Adipocyte (in vitro differentiated cells): ENCODE results near the gene NUP88.
A peak's percentile ranks its signal among the peaks of the same experiment; 100 is the strongest.

Source experiments
- DNase-seq: peaks from one replicate; pipeline ENCODE4 v3.0.0-alpha.2; 2015; ENCODE audit warnings: low read depth
- H3K27me3 ChIP-seq: replicated peaks from 2 replicates; pipeline ENCODE4 v1.7.0; 2013; ENCODE audit warnings: mild to moderate bottlenecking, low read length, moderate library complexity; ENCODE audit not compliant: control insufficient read depth, insufficient read depth
- H3K36me3 ChIP-seq: 2 replicates; pipeline ENCODE4 v1.7.0; 2013; ENCODE audit warnings: low read length, mild to moderate bottlenecking, moderate library complexity; ENCODE audit not compliant: control insufficient read depth, insufficient read depth, severe bottlenecking
- H3K4me1 ChIP-seq: 2 replicates; pipeline ENCODE4 v1.7.0; 2013; ENCODE audit warnings: mild to moderate bottlenecking, low read length, moderate library complexity; ENCODE audit not compliant: control insufficient read depth, insufficient read depth
- H3K4me3 ChIP-seq: 2 replicates; pipeline ENCODE4 v1.7.0; 2013; ENCODE audit warnings: mild to moderate bottlenecking, low read length, moderate library complexity
- H3K9ac ChIP-seq: 2 replicates; pipeline ENCODE4 v1.7.0; 2013; ENCODE audit warnings: mild to moderate bottlenecking, low read length, moderate library complexity
- H3K9me3 ChIP-seq: 2 replicates; pipeline ENCODE4 v1.7.0; 2013; ENCODE audit warnings: mild to moderate bottlenecking, low read length, moderate library complexity; ENCODE audit not compliant: control insufficient read depth

NUP88 gene

DNA sequence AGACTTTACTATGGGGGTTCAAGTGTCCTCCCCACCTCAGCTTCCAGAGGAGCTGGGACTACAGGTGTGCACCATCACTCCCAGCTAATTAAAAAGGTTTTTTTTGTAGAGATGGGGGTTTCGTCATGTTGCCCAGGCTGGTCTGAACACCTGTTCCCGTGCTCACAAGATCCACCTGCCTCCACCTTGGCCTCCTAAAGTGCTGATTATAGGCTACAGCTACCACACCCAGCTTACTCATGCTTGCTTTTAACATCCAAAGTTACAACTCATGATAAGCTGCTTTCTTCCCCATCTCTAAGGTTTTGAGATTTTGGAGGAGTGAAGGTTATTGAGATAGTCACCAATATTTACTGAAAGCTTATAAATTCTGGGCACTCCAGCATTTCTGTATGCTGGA lies 2.6 kb downstream of the NUP88 start:
- H3K9ac ChIP-seq = no peak overlapping the region
- no peak for DNase-seq
- H3K36me3 ChIP-seq = peaks cover 34% of the 10 kb centered on the region
- H3K4me3 ChIP-seq = no peak overlapping the region
- H3K9me3 ChIP-seq = no peaks in the 10 kb centered on the region
- no peaks in the 10 kb centered on the region for H3K27me3 ChIP-seq
- peaks cover 42% of the 10 kb centered on the region for H3K4me1 ChIP-seq

DNA sequence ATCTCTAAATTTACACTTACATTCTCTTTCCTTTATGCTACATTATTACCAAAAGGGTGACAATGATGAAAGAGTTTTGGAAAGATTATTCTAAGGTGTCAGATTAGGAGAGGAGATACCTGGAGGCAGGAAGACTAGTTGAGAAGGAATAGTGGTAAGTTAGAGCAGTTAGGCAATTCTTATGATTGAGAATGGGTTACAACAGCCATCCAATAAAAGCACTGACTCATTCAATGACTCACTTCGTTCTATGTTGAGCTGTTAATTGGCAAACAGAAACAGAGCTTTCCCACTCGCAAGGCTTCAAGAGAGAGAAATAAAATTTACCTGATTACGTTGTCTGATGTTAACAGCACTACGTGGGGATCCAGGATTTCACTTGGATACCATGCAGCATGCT lies 5.8 kb downstream of the NUP88 start:
- H3K27me3 ChIP-seq = no peaks in the 10 kb centered on the region
- peak overlapping the region; percentile 63 for H3K4me3 ChIP-seq
- DNase-seq = peak; percentile 89
- peak overlapping the region; percentile 57 for H3K9ac ChIP-seq
- H3K9me3 ChIP-seq = no peaks in the 10 kb centered on the region
- H3K4me1 ChIP-seq = peaks cover 30% of the 10 kb centered on the region
- H3K36me3 ChIP-seq = peaks cover 53% of the 10 kb centered on the region

DNA sequence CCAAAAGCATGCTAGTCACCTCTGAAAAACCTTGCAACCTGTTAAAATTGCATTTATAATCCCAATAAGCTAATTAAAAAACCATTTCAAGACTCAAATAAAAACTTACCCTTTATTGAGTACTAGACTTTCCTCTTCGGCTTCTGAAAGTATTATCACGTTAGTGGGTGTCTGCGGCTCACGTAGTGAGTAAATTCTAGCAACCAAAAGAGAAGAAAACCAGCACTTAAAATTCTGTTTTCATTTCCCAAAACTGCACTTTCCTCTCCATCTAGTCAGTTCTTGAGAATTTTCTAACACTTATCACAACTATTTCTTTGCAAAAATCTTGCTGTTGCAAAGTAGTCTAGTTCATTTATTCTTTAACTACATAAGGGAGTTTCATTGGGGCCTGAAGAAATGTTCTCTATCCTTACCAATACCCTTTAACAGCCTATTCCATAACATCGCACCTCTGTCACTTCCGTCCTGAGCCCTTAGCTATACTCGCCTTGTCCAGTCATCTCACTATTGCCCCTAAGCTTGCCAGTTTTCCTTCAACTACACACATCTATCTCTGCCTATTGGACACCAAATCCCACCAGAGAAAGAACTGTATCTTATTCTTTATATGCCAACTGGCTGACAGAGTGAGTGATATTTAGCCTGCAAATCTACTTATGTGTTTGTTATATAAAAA lies 8.7 kb downstream of the NUP88 start:
- Histone ChIP-seq H3K4me3 (no peak overlapping the region), H3K9ac (no peak overlapping the region), H3K36me3 (peaks cover 76% of the 10 kb centered on the region), H3K4me1 (peaks cover 31% of the 10 kb centered on the region), H3K27me3 (no peaks in the 10 kb centered on the region), H3K9me3 (no peaks in the 10 kb centered on the region)
- DNase-seq = no peak

GRCh38 chr17:5408186-5408585 lies 11.3 kb downstream of the NUP88 start:
- H3K36me3 ChIP-seq = peaks cover 88% of the 10 kb centered on the region
- H3K4me3 ChIP-seq = no peak overlapping the region
- H3K4me1 ChIP-seq = peaks cover 23% of the 10 kb centered on the region
- no peaks in the 10 kb centered on the region for H3K9me3 ChIP-seq
- no peaks in the 10 kb centered on the region for H3K27me3 ChIP-seq
- H3K9ac ChIP-seq = no peak overlapping the region
- no peak for DNase-seq

GRCh38 chr17:5405400-5405799 lies 14.1 kb downstream of the NUP88 start:
- no peak overlapping the region for H3K4me3 ChIP-seq
- no peaks in the 10 kb centered on the region for H3K27me3 ChIP-seq
- peak overlapping the region; percentile 13 for H3K9ac ChIP-seq
- peaks cover 14% of the 10 kb centered on the region for H3K4me1 ChIP-seq
- no peaks in the 10 kb centered on the region for H3K9me3 ChIP-seq
- no peak for DNase-seq
- H3K36me3 ChIP-seq = peaks cover 94% of the 10 kb centered on the region

DNA sequence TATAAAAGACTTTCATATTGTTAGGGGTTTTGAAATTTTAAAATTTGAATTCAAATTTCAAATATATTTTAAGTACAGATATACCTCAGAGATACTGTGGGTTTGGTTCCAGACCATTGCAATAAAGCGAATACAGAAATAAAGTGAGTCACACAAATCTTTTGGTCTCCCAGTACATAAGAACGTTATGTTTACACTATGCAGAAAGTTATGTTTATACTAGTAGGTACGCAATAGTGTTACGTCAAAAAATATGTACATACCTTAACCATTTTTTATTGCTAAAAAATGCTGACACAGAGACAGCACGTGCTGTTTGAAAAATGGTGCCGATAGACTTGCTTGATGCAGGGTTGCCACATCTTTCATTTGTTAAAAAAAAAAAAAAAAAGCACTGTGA lies 19.7 kb downstream of the NUP88 start:
- no peaks in the 10 kb centered on the region for H3K4me1 ChIP-seq
- no peaks in the 10 kb centered on the region for H3K27me3 ChIP-seq
- H3K4me3 ChIP-seq = no peak overlapping the region
- no peak overlapping the region for H3K9ac ChIP-seq
- DNase-seq = no peak
- H3K36me3 ChIP-seq = peaks cover 87% of the 10 kb centered on the region
- no peaks in the 10 kb centered on the region for H3K9me3 ChIP-seq

DNA sequence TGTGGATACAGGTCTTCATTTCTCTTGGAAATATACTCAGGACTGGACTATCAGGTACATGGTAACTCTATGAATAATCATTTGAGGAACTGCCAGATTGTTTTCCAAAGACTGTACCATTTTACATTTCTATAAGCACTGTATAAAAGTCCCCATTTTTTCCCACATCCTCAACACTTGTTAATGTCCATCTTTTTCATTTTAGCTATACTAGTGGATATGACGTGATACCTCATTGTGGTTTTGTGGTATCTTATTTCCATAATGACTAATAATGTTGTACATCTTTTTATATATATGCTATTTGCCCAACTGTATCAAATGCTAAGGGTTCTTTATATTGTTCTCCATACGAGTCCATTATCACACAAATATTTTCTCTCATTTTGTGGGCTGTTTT lies 22.9 kb downstream of the NUP88 start:
- Histone ChIP-seq H3K36me3 (peaks cover 88% of the 10 kb centered on the region), H3K4me3 (no peak overlapping the region), H3K9ac (no peak overlapping the region), H3K9me3 (no peaks in the 10 kb centered on the region), H3K27me3 (no peaks in the 10 kb centered on the region), H3K4me1 (no peaks in the 10 kb centered on the region)
- DNase-seq = no peak

- H3K36me3 ChIP-seq = peaks cover 90% of the 10 kb centered on the region
- no peaks in the 10 kb centered on the region for H3K9me3 ChIP-seq
- no peak for DNase-seq
- peaks cover 3% of the 10 kb centered on the region for H3K4me1 ChIP-seq
- no peaks in the 10 kb centered on the region for H3K27me3 ChIP-seq
- H3K9ac ChIP-seq = no peak overlapping the region
- no peak overlapping the region for H3K4me3 ChIP-seq
Measured at GRCh38 chr17:5391678-5392077, 27.8 kb downstream of the NUP88 start.

GRCh38 chr17:5381542-5381941 lies 37.9 kb downstream of the NUP88 start:
- Histone ChIP-seq H3K36me3 (peaks cover 95% of the 10 kb centered on the region), H3K9me3 (no peaks in the 10 kb centered on the region)
- peak; percentile 8 for DNase-seq

GRCh38 chr17:5380491-5381135 lies 38.8 kb downstream of the NUP88 start:
- H3K36me3 ChIP-seq = peaks cover 92% of the 10 kb centered on the region
- H3K9ac ChIP-seq = peak overlapping the region; percentile 19
- no peaks in the 10 kb centered on the region for H3K27me3 ChIP-seq
- H3K4me3 ChIP-seq = no peak overlapping the region
- peak; percentile 39 for DNase-seq
- H3K4me1 ChIP-seq = peaks cover 22% of the 10 kb centered on the region
- H3K9me3 ChIP-seq = no peaks in the 10 kb centered on the region

More at GRCh38 chr17:5381542-5381941, 37.9 kb downstream of the NUP88 start:
- Histone ChIP-seq H3K27me3 (no peaks in the 10 kb centered on the region), H3K4me3 (no peak overlapping the region), H3K9ac (peak overlapping the region; percentile 16), H3K4me1 (peaks cover 22% of the 10 kb centered on the region)

DNA sequence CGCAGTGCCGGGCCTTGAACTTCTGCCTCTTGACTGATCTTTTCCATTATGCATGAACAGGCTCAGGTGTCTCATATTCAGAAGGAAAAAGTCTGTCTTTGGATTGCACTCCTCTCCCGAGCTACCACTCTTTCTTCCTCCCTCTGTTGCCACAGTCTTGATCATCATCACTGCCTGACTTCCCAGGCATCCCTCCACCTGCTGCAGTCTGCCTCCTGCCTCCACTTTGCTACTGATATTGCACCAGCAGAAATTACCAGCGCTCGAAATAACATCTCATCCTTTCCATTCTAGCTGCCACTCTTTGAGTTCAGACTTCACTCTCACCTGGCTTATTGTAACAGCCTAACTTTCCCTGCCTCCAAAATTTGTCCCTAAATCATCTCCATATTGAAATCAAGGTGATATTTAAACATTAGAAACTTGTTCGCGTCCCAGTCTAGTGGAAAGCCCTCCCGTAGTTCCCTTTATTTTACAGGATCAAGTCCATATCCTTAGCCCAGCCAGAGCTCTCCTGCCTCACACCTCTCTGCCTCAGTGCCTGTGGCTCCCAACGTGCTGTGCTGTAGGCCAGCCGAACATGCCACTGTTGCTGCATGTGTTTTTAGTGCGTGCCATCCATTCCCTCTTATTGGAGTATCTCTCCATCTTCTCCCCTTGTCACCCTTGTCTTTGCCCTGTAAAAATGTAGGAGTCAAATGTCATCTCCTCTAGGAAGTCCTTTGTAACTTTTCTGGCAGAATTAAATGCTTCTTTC lies 39.9 kb downstream of the NUP88 start:
- Histone ChIP-seq H3K4me1 (peaks cover 22% of the 10 kb centered on the region), H3K27me3 (no peaks in the 10 kb centered on the region), H3K4me3 (no peak overlapping the region), H3K36me3 (peaks cover 89% of the 10 kb centered on the region), H3K9ac (peak overlapping the region; percentile 19), H3K9me3 (no peaks in the 10 kb centered on the region)
- DNase-seq = no peak
